HG03432 (cell line): ENCODE data around the gene SLC9B2.

ENCODE experiments used
- ATAC-seq: cut with Tn5 transposase; IDR thresholded peaks from one replicate; pipeline ENCODE4 v1.9.1; 2021; ENCODE audit warnings: mild to moderate bottlenecking, moderate library complexity; ENCODE audit not compliant: unreplicated experiment

SLC9B2 gene

GRCh38 chr4:103076747-103077347, at the start of gene SLC9B2:
SLC9B2 (minus strand) TSS chr4:103076761; CDS start chr4:103067550, 9,211 bp downstream.
- ATAC-seq = peak; percentile 60

- ATAC-seq = no peak
These were observed 49.6 kb upstream of the SLC9B2 start for GRCh38 chr4:103126126-103126525.

- no peak for ATAC-seq
These were observed 46.6 kb upstream of the SLC9B2 start for GRCh38 chr4:103123114-103123513.

- ATAC-seq = no peak
These were observed 41.6 kb upstream of the SLC9B2 start for GRCh38 chr4:103118166-103118565.

GRCh38 chr4:103111598-103111997, 35.0 kb upstream of the SLC9B2 start:
- no peak for ATAC-seq

- ATAC-seq = no peak
These were observed 32.0 kb upstream of the SLC9B2 start for GRCh38 chr4:103108542-103108941.

GRCh38 chr4:103105558-103106356, 29.2 kb upstream of the SLC9B2 start:
- ATAC-seq = no peak

- no peak for ATAC-seq
These were observed 28.3 kb upstream of the SLC9B2 start for GRCh38 chr4:103104886-103105285.

GRCh38 chr4:103100691-103101090, 24.1 kb upstream of the SLC9B2 start:
- ATAC-seq = no peak

GRCh38 chr4:103099691-103100392, 23.3 kb upstream of the SLC9B2 start, which contains the start of gene BDH2:
BDH2 (minus strand) TSS chr4:103099834; CDS start chr4:103096254, 3,580 bp downstream.
- ATAC-seq = peak; percentile 98

GRCh38 chr4:103098756-103099440, 22.3 kb upstream of the SLC9B2 start:
- ATAC-seq = no peak

- ATAC-seq = no peak
These were observed 21.8 kb upstream of the SLC9B2 start for GRCh38 chr4:103098341-103098740.

GRCh38 chr4:103097112-103097511, 20.6 kb upstream of the SLC9B2 start:
- ATAC-seq = no peak

GRCh38 chr4:103095080-103095479, 18.5 kb upstream of the SLC9B2 start:
- no peak for ATAC-seq

- no peak for ATAC-seq
These were observed 15.7 kb upstream of the SLC9B2 start for GRCh38 chr4:103092245-103092644.

GRCh38 chr4:103091601-103092223, 15.2 kb upstream of the SLC9B2 start:
- ATAC-seq = peak; percentile 81

GRCh38 chr4:103089481-103089880, 12.9 kb upstream of the SLC9B2 start:
- no peak for ATAC-seq

- no peak for ATAC-seq
These were observed 10.0 kb upstream of the SLC9B2 start for GRCh38 chr4:103086551-103086950.

GRCh38 chr4:103085555-103086196, 9.1 kb upstream of the SLC9B2 start:
- no peak for ATAC-seq

GRCh38 chr4:103079621-103080020, 3.1 kb upstream of the SLC9B2 start:
- ATAC-seq = no peak
